AG09319 (cell line): Measurements from ENCODE around the gene ANKRD36.
"Not testable (repeated sequence)": the region's sequence is repeated elsewhere in the genome, so short reads cannot be mapped to it uniquely, and the experiment has no call there.

Source experiments
- DNase-seq: peaks from one replicate; pipeline ENCODE4 v3.0.0-alpha.2; 2010; ENCODE audit warnings: low read depth; ENCODE audit errors: extremely low read depth
- TF ChIP-seq, protein P1 (sequence below): IDR thresholded peaks from 2 replicates; pipeline ENCODE4 v1.5.1; 2011; ENCODE audit warnings: low read depth, mild to moderate bottlenecking, inconsistent platforms, low read length, moderate library complexity

The ANKRD36 gene

DNA sequence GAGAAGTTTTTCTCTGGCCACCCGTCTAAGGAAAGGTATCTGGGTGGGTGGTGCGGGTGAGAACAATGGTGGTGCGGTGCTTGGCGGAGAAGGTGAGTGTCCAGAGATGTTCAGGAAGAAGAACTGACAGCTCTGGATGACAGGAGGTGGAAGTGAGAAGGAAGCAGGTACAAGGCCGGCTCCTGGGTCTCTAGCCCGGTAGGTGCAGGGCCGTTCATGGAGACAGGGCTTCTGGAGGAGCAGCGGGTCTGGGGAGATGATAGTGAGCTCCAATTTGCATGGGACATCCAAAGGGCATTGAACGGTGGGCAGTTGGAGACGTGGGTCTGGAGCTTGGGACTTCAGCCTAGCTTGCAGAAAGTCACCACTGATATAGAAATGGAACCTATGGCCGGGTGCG, 17.3 kb upstream of the ANKRD36 start:
- TF ChIP-seq, protein P1, sequence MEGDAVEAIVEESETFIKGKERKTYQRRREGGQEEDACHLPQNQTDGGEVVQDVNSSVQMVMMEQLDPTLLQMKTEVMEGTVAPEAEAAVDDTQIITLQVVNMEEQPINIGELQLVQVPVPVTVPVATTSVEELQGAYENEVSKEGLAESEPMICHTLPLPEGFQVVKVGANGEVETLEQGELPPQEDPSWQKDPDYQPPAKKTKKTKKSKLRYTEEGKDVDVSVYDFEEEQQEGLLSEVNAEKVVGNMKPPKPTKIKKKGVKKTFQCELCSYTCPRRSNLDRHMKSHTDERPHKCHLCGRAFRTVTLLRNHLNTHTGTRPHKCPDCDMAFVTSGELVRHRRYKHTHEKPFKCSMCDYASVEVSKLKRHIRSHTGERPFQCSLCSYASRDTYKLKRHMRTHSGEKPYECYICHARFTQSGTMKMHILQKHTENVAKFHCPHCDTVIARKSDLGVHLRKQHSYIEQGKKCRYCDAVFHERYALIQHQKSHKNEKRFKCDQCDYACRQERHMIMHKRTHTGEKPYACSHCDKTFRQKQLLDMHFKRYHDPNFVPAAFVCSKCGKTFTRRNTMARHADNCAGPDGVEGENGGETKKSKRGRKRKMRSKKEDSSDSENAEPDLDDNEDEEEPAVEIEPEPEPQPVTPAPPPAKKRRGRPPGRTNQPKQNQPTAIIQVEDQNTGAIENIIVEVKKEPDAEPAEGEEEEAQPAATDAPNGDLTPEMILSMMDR: no peak
- DNase-seq: no peak

- not testable (repeated sequence) for DNase-seq
These were observed 14.1 kb upstream of the ANKRD36 start for GRCh38 chr2:97098786-97099372.

- not testable (repeated sequence) for DNase-seq
These were observed 6.1 kb upstream of the ANKRD36 start for GRCh38 chr2:97106878-97107277.

DNA sequence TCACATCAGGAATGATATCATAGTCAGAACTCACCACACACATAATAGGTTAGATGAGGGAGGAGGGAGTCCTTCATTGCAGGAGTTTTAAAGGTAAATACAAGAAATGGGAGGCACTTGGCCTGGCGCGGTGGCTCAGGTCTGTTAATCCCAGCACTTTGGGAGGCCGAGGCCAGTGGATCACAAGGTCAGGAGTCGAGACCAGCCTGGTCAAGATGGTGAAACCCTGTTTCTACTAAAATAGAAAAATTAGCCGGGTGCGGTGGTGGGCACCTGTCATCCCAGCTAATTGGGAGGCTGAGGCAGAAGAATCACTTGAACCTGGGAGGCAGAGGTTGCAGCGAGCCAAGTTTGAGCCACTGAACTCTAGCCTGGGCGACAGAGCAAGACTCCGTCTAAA, 1.7 kb upstream of the ANKRD36 start:
- DNase-seq: not testable (repeated sequence)

- not testable (repeated sequence) for DNase-seq
- TF ChIP-seq, protein P1: peak; percentile 56
These were observed 468 bp upstream of the ANKRD36 start for GRCh38 chr2:97112320-97113049.

- DNase-seq: not testable (repeated sequence)
These were observed 916 bp downstream of the ANKRD36 start for GRCh38 chr2:97113882-97114255.

GRCh38 chr2:97129090-97129489, 16.1 kb downstream of the ANKRD36 start:
- DNase-seq: not testable (repeated sequence)

DNA sequence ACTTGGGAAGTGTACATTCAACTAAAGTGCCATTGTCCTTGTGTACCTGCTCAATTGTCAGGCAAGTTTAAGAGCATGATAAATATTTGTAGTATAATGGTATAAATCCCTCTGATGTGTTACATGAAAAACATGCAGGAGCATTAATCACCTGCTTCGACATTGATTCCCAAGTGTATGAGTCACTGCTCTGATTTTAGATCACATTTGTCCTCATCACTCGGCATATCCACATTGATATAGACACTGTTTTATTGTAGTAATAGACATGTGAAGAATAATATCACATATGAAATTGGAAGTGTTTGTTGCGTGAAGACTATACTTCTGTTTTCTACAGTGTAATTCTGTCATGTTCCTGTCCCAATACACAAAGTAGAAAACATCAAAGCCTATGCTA, 31.1 kb downstream of the ANKRD36 start:
- DNase-seq: not testable (repeated sequence)

GRCh38 chr2:97166548-97166947, 53.6 kb downstream of the ANKRD36 start:
- not testable (repeated sequence) for DNase-seq

- not testable (repeated sequence) for DNase-seq
These were observed 55.0 kb downstream of the ANKRD36 start for GRCh38 chr2:97167938-97168337.

- not testable (repeated sequence) for DNase-seq
These were observed 55.6 kb downstream of the ANKRD36 start for GRCh38 chr2:97168583-97168982.

DNA sequence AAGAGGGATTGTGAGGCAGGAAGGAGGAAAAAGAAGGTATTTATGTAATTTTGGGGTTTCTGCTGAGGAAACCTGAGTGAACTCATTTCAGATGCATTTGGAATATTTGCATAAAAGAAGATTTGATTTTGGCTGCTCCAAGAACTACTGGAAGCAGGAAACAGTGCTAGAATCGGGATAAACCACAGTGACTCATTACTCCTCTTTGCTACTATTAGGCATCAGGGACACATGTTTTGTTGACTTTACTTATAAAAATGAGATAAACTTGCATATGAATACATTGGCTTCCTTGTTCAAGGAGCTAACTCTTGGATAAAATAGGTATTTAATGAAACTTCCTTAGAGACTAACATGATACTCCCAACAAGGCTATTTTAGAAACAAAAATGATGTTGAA, 67.4 kb downstream of the ANKRD36 start:
- DNase-seq: not testable (repeated sequence)

- peak; percentile 56 for DNase-seq
These were observed 82.4 kb downstream of the ANKRD36 start for GRCh38 chr2:97195349-97195748.

- DNase-seq: not testable (repeated sequence)
These were observed 84.3 kb downstream of the ANKRD36 start for GRCh38 chr2:97197251-97197650.

- not testable (repeated sequence) for DNase-seq
These were observed 87.9 kb downstream of the ANKRD36 start for GRCh38 chr2:97200887-97201286.

DNA sequence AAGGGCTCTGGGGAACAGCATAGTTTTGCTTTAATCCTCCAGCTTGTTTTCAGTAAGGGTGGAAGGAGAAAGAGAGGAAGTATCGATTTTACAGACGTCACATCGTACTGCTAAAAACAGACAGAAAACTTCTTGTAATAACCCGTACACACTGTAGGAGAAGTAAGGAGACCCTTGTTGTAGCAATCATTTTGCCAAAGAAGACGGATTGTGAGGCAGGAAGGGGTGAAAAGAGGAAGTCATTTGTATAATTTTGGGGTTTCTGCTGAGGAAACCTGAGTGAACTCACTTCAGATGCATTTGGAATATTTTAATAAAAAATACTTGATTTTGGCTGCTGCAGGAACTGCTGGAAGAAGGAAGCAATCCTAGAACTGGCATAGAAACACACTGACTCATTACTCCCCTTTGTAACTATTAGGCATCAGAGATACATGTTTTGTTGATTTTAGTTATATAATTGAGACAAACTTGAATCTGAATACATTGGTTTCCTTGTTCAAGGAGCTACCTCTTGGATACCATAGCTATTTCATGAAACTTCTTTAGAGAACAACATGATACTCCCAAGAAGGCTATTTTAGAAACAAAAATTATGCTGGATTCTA, 89.8 kb downstream of the ANKRD36 start:
- not testable (repeated sequence) for DNase-seq
